Measurements from ENCODE around the gene CSRNP3. TPM values are rescaled to one million over a fixed set of nuclear protein-coding genes. Genes with fewer than 3 reads are reported as not detected.

The CSRNP3 gene
- total RNA-seq, 2 donors from 2014 or later: 8.3 to 16.1 TPM

DNA sequence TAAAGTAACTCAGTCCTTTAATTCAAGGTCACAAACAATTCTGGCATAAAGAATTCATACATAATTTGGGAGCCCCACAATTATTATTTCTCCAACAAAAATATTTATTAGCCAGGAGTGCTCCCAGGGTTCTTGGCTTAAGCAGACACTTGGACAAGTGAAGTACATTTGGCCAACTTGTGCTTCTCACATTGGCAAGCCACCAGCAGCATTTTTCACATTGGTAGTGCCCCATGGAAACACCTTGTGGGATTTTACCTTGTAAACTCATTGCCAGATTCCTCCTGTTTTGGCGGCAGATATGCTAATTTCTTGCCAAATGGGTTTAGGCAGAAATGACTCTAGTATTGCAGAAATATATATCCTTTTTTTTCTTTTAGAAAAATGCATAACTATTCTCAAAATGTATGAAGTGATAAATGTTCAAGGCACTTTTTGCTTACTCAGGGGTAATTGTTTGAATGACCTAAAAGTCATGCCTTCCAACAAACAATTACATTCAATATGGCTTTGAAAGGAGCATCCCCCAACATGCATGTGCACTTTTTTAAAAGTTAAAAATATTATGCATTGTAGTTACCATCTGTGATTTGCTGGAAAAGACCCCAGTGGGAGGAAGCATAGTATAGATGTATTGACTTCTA lies 113.5 kb downstream of the CSRNP3 start:
- H3K36me3 Mint-ChIP-seq (ENCODE audit: low read depth): no peaks in the 10 kb centered on the region
- no peaks in the 10 kb centered on the region for H3K36me3 ChIP-seq (ENCODE audit: control insufficient read depth, insufficient read depth, low read length)
- no peaks in the 10 kb centered on the region for H3K27me3 Mint-ChIP-seq (ENCODE audit: insufficient read depth)
- TF ChIP-seq, protein P1, sequence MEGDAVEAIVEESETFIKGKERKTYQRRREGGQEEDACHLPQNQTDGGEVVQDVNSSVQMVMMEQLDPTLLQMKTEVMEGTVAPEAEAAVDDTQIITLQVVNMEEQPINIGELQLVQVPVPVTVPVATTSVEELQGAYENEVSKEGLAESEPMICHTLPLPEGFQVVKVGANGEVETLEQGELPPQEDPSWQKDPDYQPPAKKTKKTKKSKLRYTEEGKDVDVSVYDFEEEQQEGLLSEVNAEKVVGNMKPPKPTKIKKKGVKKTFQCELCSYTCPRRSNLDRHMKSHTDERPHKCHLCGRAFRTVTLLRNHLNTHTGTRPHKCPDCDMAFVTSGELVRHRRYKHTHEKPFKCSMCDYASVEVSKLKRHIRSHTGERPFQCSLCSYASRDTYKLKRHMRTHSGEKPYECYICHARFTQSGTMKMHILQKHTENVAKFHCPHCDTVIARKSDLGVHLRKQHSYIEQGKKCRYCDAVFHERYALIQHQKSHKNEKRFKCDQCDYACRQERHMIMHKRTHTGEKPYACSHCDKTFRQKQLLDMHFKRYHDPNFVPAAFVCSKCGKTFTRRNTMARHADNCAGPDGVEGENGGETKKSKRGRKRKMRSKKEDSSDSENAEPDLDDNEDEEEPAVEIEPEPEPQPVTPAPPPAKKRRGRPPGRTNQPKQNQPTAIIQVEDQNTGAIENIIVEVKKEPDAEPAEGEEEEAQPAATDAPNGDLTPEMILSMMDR (conservative IDR thresholded peaks at IDR 0.05): no peak
- H3K4me1 Mint-ChIP-seq: no peaks in the 10 kb centered on the region
- H3K27ac ChIP-seq (ENCODE audit: low read depth, low read length): no peak overlapping the region
- 58% methylated on average over 1 of the region's 1 CpG; no CpG with 5 or more reads in 1 of the 2 experiments for whole genome bisulfite sequencing, 2 experiments (ENCODE audit: insufficient coverage in 1 of 2, insufficient read length in 1 of 2)
- no peaks in the 10 kb centered on the region for H3K9me3 ChIP-seq (ENCODE audit: control insufficient read depth, low read length)
- DNase-seq: no peak
- no peaks in the 10 kb centered on the region for H3K4me1 ChIP-seq (ENCODE audit: control insufficient read depth, insufficient read depth, low read length)
- no peaks in the 10 kb centered on the region for H3K27me3 ChIP-seq (ENCODE audit: control insufficient read depth, insufficient read depth, low read length, poor library complexity, severe bottlenecking)
- no peaks in the 10 kb centered on the region for H3K9me3 Mint-ChIP-seq
- H3K4me3 ChIP-seq (ENCODE audit: low read length): no peak overlapping the region
- H3K9ac ChIP-seq (ENCODE audit: extremely low read depth, low read length, poor library complexity, severe bottlenecking): no peak overlapping the region
- no peak overlapping the region for H3K4me3 Mint-ChIP-seq
- no peak overlapping the region for H3K27ac Mint-ChIP-seq

DNA sequence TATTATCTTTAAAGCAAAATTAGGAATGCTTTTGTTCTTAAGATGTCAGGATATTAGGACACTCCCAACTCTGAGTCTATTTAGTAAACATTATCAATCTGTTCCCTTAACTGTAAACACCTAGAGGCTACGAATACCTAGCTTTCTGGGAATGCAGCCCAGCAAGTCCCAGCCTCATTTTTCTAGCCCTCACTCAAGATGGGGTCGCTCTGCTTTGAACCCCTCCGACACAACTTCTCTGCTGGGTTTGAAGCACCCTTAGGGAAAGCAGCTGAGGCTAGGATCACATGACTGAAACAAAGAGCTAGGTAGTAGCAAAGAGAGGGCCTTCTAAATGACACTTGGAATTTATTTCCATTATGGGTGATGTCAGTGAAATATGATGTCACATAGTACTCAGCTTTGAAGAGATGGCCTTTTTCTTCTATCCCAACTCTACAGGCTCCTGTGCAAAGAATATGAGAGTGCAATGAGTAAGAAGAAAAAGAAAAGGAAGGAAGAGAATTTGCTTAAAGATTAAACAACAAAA lies 114.7 kb downstream of the CSRNP3 start:
- H3K36me3 Mint-ChIP-seq (ENCODE audit: low read depth): no peaks in the 10 kb centered on the region
- Histone ChIP-seq H3K27ac (ENCODE audit: low read depth, low read length) (no peak overlapping the region), H3K9ac (ENCODE audit: extremely low read depth, low read length, poor library complexity, severe bottlenecking) (no peak overlapping the region), H3K4me3 (ENCODE audit: low read length) (no peak overlapping the region), H3K4me1 (ENCODE audit: control insufficient read depth, insufficient read depth, low read length) (no peaks in the 10 kb centered on the region), H3K9me3 (ENCODE audit: control insufficient read depth, low read length) (no peaks in the 10 kb centered on the region), H3K36me3 (ENCODE audit: control insufficient read depth, insufficient read depth, low read length) (no peaks in the 10 kb centered on the region), H3K27me3 (ENCODE audit: control insufficient read depth, insufficient read depth, low read length, poor library complexity, severe bottlenecking) (no peaks in the 10 kb centered on the region)
- WGBS, 2 experiments (ENCODE audit: insufficient coverage in 1 of 2, insufficient read length in 1 of 2): 93 to 100% methylated on average over 2 to 3 of the region's 3 CpGs
- H3K27me3 Mint-ChIP-seq (ENCODE audit: insufficient read depth): no peaks in the 10 kb centered on the region
- no peak for DNase-seq
- no peaks in the 10 kb centered on the region for H3K4me1 Mint-ChIP-seq
- TF ChIP-seq, protein P1 (conservative IDR thresholded peaks at IDR 0.05): no peak
- H3K9me3 Mint-ChIP-seq: no peaks in the 10 kb centered on the region
- no peak overlapping the region for H3K27ac Mint-ChIP-seq
- no peak overlapping the region for H3K4me3 Mint-ChIP-seq

DNA sequence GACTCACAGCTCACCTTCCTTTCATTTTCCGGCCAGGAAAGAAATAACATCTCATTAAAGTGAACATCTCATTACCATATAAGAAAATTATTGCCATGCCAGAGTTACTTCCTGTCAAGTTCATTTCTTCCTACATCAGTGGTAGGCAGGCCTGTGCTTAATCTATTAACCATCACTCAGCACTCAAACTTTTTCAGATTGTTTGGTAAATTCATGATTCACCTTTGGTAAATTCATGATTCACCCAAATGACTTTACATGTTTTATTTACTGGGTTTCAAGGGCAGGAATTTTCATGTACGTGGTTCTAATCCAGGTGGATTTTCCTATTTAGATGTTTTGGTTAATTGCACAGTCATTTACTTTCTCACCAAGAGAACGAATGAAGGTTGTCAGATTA lies 116.5 kb downstream of the CSRNP3 start:
- 92% methylated on average over 3 of the region's 3 CpGs; no CpG with 5 or more reads in 1 of the 2 experiments for WGBS, 2 experiments (ENCODE audit: insufficient coverage in 1 of 2, insufficient read length in 1 of 2)
- H3K4me1 ChIP-seq (ENCODE audit: control insufficient read depth, insufficient read depth, low read length): no peaks in the 10 kb centered on the region
- no peak for DNase-seq
- TF ChIP-seq, protein P1 (conservative IDR thresholded peaks at IDR 0.05): no peak
- peaks cover 3% of the 10 kb centered on the region for H3K9me3 ChIP-seq (ENCODE audit: control insufficient read depth, low read length)
- H3K27me3 ChIP-seq (ENCODE audit: control insufficient read depth, insufficient read depth, low read length, poor library complexity, severe bottlenecking): no peaks in the 10 kb centered on the region
- Mint-ChIP-seq H3K36me3 (ENCODE audit: low read depth) (peaks cover 6% of the 10 kb centered on the region), H3K27ac (no peak overlapping the region), H3K9me3 (peaks cover 7% of the 10 kb centered on the region), H3K27me3 (ENCODE audit: insufficient read depth) (no peaks in the 10 kb centered on the region), H3K4me3 (no peak overlapping the region), H3K4me1 (no peaks in the 10 kb centered on the region)
- no peak overlapping the region for H3K9ac ChIP-seq (ENCODE audit: extremely low read depth, low read length, poor library complexity, severe bottlenecking)
- no peak overlapping the region for H3K4me3 ChIP-seq (ENCODE audit: low read length)
- H3K36me3 ChIP-seq (ENCODE audit: control insufficient read depth, insufficient read depth, low read length): no peaks in the 10 kb centered on the region
- no peak overlapping the region for H3K27ac ChIP-seq (ENCODE audit: low read depth, low read length)

All from endodermal cell (in vitro differentiated cells).